ENCODE measurements around the gene SLC13A4. TPM values are rescaled to one million over a fixed set of nuclear protein-coding genes. Genes with fewer than 3 reads are reported as not detected.

The SLC13A4 gene
- total RNA-seq, 1 donor from 2014 or later = 0.08 TPM

DNA sequence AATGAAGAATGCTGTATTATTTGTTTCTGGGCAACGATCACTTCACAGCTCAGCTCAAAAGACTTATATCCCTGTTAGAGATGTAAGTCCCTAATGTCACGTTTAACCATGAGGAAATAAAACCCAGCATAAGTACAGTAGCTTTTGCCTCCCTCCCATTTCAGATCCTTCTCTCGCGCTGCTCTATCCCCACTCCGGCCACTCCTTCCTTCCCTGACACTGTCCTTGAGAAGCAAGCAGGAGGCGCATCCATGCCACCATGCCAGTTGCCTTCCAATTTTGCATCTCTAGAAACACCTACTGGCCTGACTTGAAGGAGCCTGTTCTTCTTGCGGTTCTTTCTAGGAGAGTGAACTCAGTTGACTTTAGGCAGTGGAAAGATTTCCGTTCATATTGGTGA is 19.4 kb upstream of the SLC13A4 start:
- DNase-seq (ENCODE audit: low read depth) = no peak
- no peaks in the 10 kb centered on the region for H3K27me3 ChIP-seq (ENCODE audit: control insufficient read depth, insufficient read depth, low read length)
- H3K4me3 ChIP-seq (ENCODE audit: low read depth, low read length) = no peak overlapping the region
- TF ChIP-seq, protein P1, sequence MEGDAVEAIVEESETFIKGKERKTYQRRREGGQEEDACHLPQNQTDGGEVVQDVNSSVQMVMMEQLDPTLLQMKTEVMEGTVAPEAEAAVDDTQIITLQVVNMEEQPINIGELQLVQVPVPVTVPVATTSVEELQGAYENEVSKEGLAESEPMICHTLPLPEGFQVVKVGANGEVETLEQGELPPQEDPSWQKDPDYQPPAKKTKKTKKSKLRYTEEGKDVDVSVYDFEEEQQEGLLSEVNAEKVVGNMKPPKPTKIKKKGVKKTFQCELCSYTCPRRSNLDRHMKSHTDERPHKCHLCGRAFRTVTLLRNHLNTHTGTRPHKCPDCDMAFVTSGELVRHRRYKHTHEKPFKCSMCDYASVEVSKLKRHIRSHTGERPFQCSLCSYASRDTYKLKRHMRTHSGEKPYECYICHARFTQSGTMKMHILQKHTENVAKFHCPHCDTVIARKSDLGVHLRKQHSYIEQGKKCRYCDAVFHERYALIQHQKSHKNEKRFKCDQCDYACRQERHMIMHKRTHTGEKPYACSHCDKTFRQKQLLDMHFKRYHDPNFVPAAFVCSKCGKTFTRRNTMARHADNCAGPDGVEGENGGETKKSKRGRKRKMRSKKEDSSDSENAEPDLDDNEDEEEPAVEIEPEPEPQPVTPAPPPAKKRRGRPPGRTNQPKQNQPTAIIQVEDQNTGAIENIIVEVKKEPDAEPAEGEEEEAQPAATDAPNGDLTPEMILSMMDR (IDR thresholded peaks at IDR 0.05; ENCODE audit: insufficient read depth, low read length, poor library complexity, severe bottlenecking) = no peak
- no peaks in the 10 kb centered on the region for H3K36me3 ChIP-seq (ENCODE audit: control insufficient read depth, insufficient read depth, low read length)

GRCh38 chr7:135745703-135746312 is 17.8 kb upstream of the SLC13A4 start:
- H3K36me3 ChIP-seq (ENCODE audit: control insufficient read depth, insufficient read depth, low read length) = no peaks in the 10 kb centered on the region
- TF ChIP-seq, protein P1 (IDR thresholded peaks at IDR 0.05; ENCODE audit: insufficient read depth, low read length, poor library complexity, severe bottlenecking) = no peak
- H3K4me3 ChIP-seq (ENCODE audit: low read depth, low read length) = no peak overlapping the region
- no peaks in the 10 kb centered on the region for H3K27me3 ChIP-seq (ENCODE audit: control insufficient read depth, insufficient read depth, low read length)
- DNase-seq (ENCODE audit: low read depth) = peak; percentile 19

- DNase-seq (ENCODE audit: low read depth) = no peak
- TF ChIP-seq, protein P1 (IDR thresholded peaks at IDR 0.05; ENCODE audit: insufficient read depth, low read length, poor library complexity, severe bottlenecking) = no peak
- H3K36me3 ChIP-seq (ENCODE audit: control insufficient read depth, insufficient read depth, low read length) = no peaks in the 10 kb centered on the region
- no peaks in the 10 kb centered on the region for H3K27me3 ChIP-seq (ENCODE audit: control insufficient read depth, insufficient read depth, low read length)
- H3K4me3 ChIP-seq (ENCODE audit: low read depth, low read length) = no peak overlapping the region
Observed at GRCh38 chr7:135744938-135745702, 17.1 kb upstream of the SLC13A4 start.

GRCh38 chr7:135743907-135744731 is 16.1 kb upstream of the SLC13A4 start:
- TF ChIP-seq, protein P1 (IDR thresholded peaks at IDR 0.05; ENCODE audit: insufficient read depth, low read length, poor library complexity, severe bottlenecking) = no peak

GRCh38 chr7:135742371-135742770 is 14.4 kb upstream of the SLC13A4 start:
- H3K36me3 ChIP-seq (ENCODE audit: control insufficient read depth, insufficient read depth, low read length) = no peaks in the 10 kb centered on the region
- no peak overlapping the region for H3K4me3 ChIP-seq (ENCODE audit: low read depth, low read length)
- no peak for DNase-seq (ENCODE audit: low read depth)
- no peaks in the 10 kb centered on the region for H3K27me3 ChIP-seq (ENCODE audit: control insufficient read depth, insufficient read depth, low read length)
- TF ChIP-seq, protein P1 (IDR thresholded peaks at IDR 0.05; ENCODE audit: insufficient read depth, low read length, poor library complexity, severe bottlenecking) = no peak

More at GRCh38 chr7:135743907-135744731, 16.1 kb upstream of the SLC13A4 start:
- Histone ChIP-seq H3K4me3 (ENCODE audit: low read depth, low read length) (no peak overlapping the region), H3K36me3 (ENCODE audit: control insufficient read depth, insufficient read depth, low read length) (no peaks in the 10 kb centered on the region), H3K27me3 (ENCODE audit: control insufficient read depth, insufficient read depth, low read length) (no peaks in the 10 kb centered on the region)
- no peak for DNase-seq (ENCODE audit: low read depth)

Measured in kidney epithelial cell (primary cell).